Gastrocnemius medialis (tissue), 4 donors: ENCODE measurements around the gene TMEM53. TPM values are rescaled to one million over a fixed set of nuclear protein-coding genes. Genes with fewer than 3 reads are reported as not detected.

Experiments used
- ATAC-seq, 2 donors: fragments of 150-250 bp; one replicate each; pipeline ENCODE4 v1.9.1; 2016
- DNase-seq, 2 donors: peaks; one replicate each; pipeline ENCODE4 v3.0.0-alpha.2; 2019
- H3K27ac ChIP-seq, 4 donors: fragments of 200-600 bp; sonication (generic); 1 replicate in 1 of 4; 2 replicates in 3 of 4; pipeline ENCODE4 v1.5.1; 2016 to 2018; ENCODE audit warnings: mild to moderate bottlenecking in 2 of 4, moderate library complexity in 1 of 4
- H3K27me3 ChIP-seq, 3 donors: fragments of 200-600 bp; sonication (generic) in 2 of 3; 1 replicate in 1 of 3; 2 replicates in 2 of 3; pipeline versions ENCODE4 v1.5.1 to v1.6.0; 2016 to 2019; ENCODE audit warnings: mild to moderate bottlenecking in 1 of 3, moderate library complexity in 1 of 3
- H3K36me3 ChIP-seq, 2 donors: fragments of 200-600 bp; sonication (generic) in 1 of 2; one replicate each; pipeline ENCODE4 v1.5.1; 2017 to 2018
- H3K4me1 ChIP-seq, 2 donors: fragments of 200-600 bp; sonication (generic) in 1 of 2; one replicate each; pipeline ENCODE4 v1.5.1; 2016 to 2017; ENCODE audit warnings: mild to moderate bottlenecking in 2 of 2
- H3K4me3 ChIP-seq, 4 donors: fragments of 200-600 bp; sonication (generic) in 3 of 4; 1 replicate in 1 of 4; 2 replicates in 3 of 4; pipeline ENCODE4 v1.5.1; 2016 to 2019; ENCODE audit warnings: mild to moderate bottlenecking in 2 of 4
- H3K9me3 ChIP-seq, 3 donors: fragments of 200-600 bp; sonication (generic) in 2 of 3; 1 replicate in 1 of 3; 2 replicates in 2 of 3; pipeline ENCODE4 v1.5.1; 2016 to 2019
- CTCF ChIP-seq, 5 experiments: fragments of 450-650 bp in 3 of 5; fragments of 200-600 bp in 2 of 5; sonication (generic) in 2 of 5; IDR thresholded peaks in 4 of 5; conservative IDR thresholded peaks in 1 of 5; 1 replicate in 4 of 5; 2 replicates in 1 of 5; pipeline ENCODE4 v1.5.1; 2016 to 2019; ENCODE audit warnings: antibody characterized with exemption in 5 of 5, mild to moderate bottlenecking in 3 of 5, moderate library complexity in 3 of 5
- POLR2A ChIP-seq, 2 donors: fragments of 450-650 bp; IDR thresholded peaks; one replicate each; pipeline ENCODE4 v1.6.1; 2017; ENCODE audit warnings: antibody characterized with exemption in 2 of 2, mild to moderate bottlenecking in 2 of 2, moderate library complexity in 2 of 2
- in situ Hi-C, 4 donors: fragments of 200-750 bp; cut with MboI; loops; one replicate each; pipeline versions ENCODE4 v1.15.0 to v1.8.0; 2017; ENCODE audit warnings: low sequenced_read_pairs in 4 of 4
- intact Hi-C: fragments of 100-400 bp; cut with DNase I; formaldehyde crosslinking; loops from one replicate; pipeline ENCODE4 v1.15.1; 2023; ENCODE audit warnings: low total_unique reads
- total RNA-seq, 4 donors: library from RNA; depleted of rRNA; stranded (reverse); fragments of >200 nt; gene quantifications; one replicate each; pipeline versions ENCODE4 v1.1.0 to v1.2.3, GENCODE V29; 2016

The TMEM53 gene
- total RNA-seq, 4 donors from 2014 or later: 2.6 to 5.9 (median 4.2) TPM

GRCh38 chr1:44720281-44720680 is 46.0 kb upstream of the TMEM53 start:
- intact Hi-C loops (no loop called here), in situ Hi-C loops (no loop called here)
- H3K27me3 ChIP-seq: peaks cover 0 to 5% (median 0%) of the 10 kb centered on the region in 3 donors
- no peak overlapping the region for H3K4me3 ChIP-seq
- TF ChIP-seq CTCF (IDR thresholded peaks at IDR 0.05 in 4 of 5, conservative IDR thresholded peaks at IDR 0.05 in 1 of 5) (no peak), POLR2A (IDR thresholded peaks at IDR 0.05) (no peak)
- H3K4me1 ChIP-seq: peaks cover 0 to 3% of the 10 kb centered on the region in 2 donors
- no peak overlapping the region for H3K27ac ChIP-seq
- ATAC-seq (no peak), DNase-seq (no peak)
- no peaks in the 10 kb centered on the region for H3K9me3 ChIP-seq
- H3K36me3 ChIP-seq: no peaks in the 10 kb centered on the region

- no peak for TF ChIP-seq CTCF (IDR thresholded peaks at IDR 0.05 in 4 of 5, conservative IDR thresholded peaks at IDR 0.05 in 1 of 5)
- TF ChIP-seq POLR2A (IDR thresholded peaks at IDR 0.05): no peak
- H3K4me3 ChIP-seq: no peak overlapping the region
- peaks cover 0 to 5% (median 0%) of the 10 kb centered on the region in 3 donors for H3K27me3 ChIP-seq
These were observed 45.0 kb upstream of the TMEM53 start for GRCh38 chr1:44719318-44719717.

GRCh38 chr1:44718091-44718490 is 43.8 kb upstream of the TMEM53 start:
- no peak for DNase-seq
- intact Hi-C loops (no loop called here), in situ Hi-C loops (no loop called here)
- peaks cover 6 to 8% of the 10 kb centered on the region in 2 donors for H3K4me1 ChIP-seq
- H3K4me3 ChIP-seq: no peak overlapping the region
- no peak overlapping the region for H3K27ac ChIP-seq
- H3K9me3 ChIP-seq: no peaks in the 10 kb centered on the region
- no peaks in the 10 kb centered on the region for H3K36me3 ChIP-seq
- TF ChIP-seq POLR2A (IDR thresholded peaks at IDR 0.05) (no peak), CTCF (IDR thresholded peaks at IDR 0.05 in 4 of 5, conservative IDR thresholded peaks at IDR 0.05 in 1 of 5) (no peak)
- no peak for ATAC-seq
- H3K27me3 ChIP-seq: peaks cover 0 to 5% (median 0%) of the 10 kb centered on the region in 3 donors

More at GRCh38 chr1:44719318-44719717, 45.0 kb upstream of the TMEM53 start:
- DNase-seq (no peak), ATAC-seq (no peak)
- Histone ChIP-seq H3K36me3 (no peaks in the 10 kb centered on the region), H3K4me1 (peaks cover 2 to 8% of the 10 kb centered on the region in 2 donors), H3K27ac (no peak overlapping the region), H3K9me3 (no peaks in the 10 kb centered on the region)
- intact Hi-C loops (no loop called here), in situ Hi-C loops (no loop called here)

- Histone ChIP-seq H3K27ac (no peak overlapping the region), H3K9me3 (no peaks in the 10 kb centered on the region), H3K4me3 (no peak overlapping the region), H3K36me3 (no peaks in the 10 kb centered on the region), H3K4me1 (peaks cover 6 to 8% of the 10 kb centered on the region in 2 donors), H3K27me3 (peaks cover 0 to 5% (median 0%) of the 10 kb centered on the region in 3 donors)
- no peak for ATAC-seq
- in situ Hi-C loops (no loop called here), intact Hi-C loops (no loop called here)
- DNase-seq: no peak
- TF ChIP-seq POLR2A (IDR thresholded peaks at IDR 0.05) (no peak), CTCF (IDR thresholded peaks at IDR 0.05 in 4 of 5, conservative IDR thresholded peaks at IDR 0.05 in 1 of 5) (no peak)
These were observed 43.4 kb upstream of the TMEM53 start for GRCh38 chr1:44717653-44718052.

GRCh38 chr1:44717156-44717555 is 42.9 kb upstream of the TMEM53 start:
- no peak for DNase-seq
- no peak for ATAC-seq
- intact Hi-C loops: no loop called here
- TF ChIP-seq POLR2A (IDR thresholded peaks at IDR 0.05) (no peak), CTCF (IDR thresholded peaks at IDR 0.05 in 4 of 5, conservative IDR thresholded peaks at IDR 0.05 in 1 of 5) (no peak)
- no peak overlapping the region for H3K27ac ChIP-seq
- H3K27me3 ChIP-seq: peaks cover 0 to 5% (median 0%) of the 10 kb centered on the region in 3 donors
- H3K9me3 ChIP-seq: no peaks in the 10 kb centered on the region
- in situ Hi-C loops: no loop called here
- H3K4me1 ChIP-seq: peaks cover 6 to 8% of the 10 kb centered on the region in 2 donors
- H3K36me3 ChIP-seq: no peaks in the 10 kb centered on the region
- H3K4me3 ChIP-seq: no peak overlapping the region
